AG09319 (cell line): ENCODE measurements around the gene CCDC170.

Experiments used
- DNase-seq: peaks from one replicate; pipeline ENCODE4 v3.0.0-alpha.2; 2010; ENCODE audit warnings: low read depth; ENCODE audit errors: extremely low read depth
- TF ChIP-seq, protein P1 (sequence below): IDR thresholded peaks from 2 replicates; pipeline ENCODE4 v1.5.1; 2011; ENCODE audit warnings: low read depth, mild to moderate bottlenecking, inconsistent platforms, low read length, moderate library complexity

Gene CCDC170

DNA sequence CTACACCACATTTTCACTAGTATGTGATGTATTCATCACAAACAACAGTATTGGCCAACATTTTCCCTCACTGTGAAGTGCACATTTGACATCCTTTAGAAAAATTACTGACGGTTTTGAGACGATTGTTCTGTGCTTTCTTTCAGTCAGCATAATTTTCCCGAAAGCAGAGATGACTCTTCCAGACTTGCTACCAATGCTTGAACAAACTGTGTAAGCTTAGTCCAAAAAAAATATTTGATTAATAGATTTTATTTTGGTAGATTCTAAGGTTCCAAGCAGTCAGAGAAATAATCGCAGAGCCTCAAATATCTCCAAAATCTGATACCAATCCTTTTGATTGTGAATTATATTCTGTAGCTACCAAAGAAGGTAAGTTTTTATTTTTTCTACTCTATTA is 162.6 kb downstream of the CCDC170 start:
- TF ChIP-seq, protein P1, sequence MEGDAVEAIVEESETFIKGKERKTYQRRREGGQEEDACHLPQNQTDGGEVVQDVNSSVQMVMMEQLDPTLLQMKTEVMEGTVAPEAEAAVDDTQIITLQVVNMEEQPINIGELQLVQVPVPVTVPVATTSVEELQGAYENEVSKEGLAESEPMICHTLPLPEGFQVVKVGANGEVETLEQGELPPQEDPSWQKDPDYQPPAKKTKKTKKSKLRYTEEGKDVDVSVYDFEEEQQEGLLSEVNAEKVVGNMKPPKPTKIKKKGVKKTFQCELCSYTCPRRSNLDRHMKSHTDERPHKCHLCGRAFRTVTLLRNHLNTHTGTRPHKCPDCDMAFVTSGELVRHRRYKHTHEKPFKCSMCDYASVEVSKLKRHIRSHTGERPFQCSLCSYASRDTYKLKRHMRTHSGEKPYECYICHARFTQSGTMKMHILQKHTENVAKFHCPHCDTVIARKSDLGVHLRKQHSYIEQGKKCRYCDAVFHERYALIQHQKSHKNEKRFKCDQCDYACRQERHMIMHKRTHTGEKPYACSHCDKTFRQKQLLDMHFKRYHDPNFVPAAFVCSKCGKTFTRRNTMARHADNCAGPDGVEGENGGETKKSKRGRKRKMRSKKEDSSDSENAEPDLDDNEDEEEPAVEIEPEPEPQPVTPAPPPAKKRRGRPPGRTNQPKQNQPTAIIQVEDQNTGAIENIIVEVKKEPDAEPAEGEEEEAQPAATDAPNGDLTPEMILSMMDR, result no peak
- no peak for DNase-seq

DNA sequence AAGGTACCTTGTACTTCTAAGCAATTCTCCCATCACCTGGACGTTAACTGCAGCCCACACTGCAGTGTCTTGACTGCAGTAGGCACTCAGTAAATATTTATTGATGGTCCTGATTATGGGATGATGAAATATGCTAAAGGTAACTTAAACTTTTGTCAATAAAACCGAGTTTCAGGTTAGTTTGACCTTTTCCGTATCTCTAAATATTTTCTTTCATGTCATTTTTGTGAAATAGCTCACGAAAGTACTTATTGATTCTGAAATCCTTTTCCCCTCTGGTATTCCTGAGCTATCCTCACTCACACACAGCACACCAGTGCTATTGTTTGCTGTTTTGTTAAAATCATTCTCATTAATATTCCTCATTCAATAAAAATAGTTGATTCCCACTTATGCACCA is 164.3 kb downstream of the CCDC170 start:
- DNase-seq, result no peak
- TF ChIP-seq, protein P1, result no peak

DNA sequence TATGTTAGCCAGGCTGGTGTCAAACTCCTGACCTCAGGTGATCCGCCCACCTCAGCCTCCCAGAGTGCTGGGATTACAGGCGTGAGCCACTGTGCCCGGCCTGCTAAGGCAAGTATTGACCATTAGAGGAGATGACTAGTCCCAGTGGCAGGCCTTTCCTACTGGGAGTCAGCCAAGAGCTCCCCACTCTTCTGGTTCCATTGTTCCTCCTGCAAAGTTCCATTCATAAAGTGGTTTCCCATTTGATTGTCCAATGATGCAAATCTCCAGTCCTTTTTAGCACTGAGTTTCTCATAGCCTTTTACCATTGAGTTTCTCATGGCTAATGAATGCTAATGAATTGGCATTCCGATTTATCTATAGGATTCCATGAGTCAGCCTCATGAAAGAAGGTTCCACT is 165.4 kb downstream of the CCDC170 start:
- TF ChIP-seq, protein P1, result no peak
- no peak for DNase-seq

DNA sequence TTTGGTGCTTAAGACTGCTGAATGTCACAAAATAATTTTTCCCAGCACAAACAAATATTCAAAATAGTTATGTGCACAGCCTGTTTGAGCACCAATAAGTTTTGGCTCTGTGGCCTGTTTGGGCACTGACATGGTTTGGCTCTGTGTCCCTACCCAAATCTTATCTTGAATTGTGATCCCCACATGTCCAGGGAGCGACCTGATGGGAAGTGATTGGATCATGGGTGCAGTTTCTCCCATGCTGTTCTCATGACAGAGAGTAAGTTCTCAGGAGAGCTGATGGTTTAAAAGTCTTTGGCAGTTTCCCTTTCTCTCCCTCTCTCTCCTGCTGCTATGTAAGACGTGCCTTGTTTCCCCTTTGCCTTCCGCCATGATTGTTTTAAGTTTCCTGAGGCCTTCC is 167.7 kb downstream of the CCDC170 start:
- TF ChIP-seq, protein P1, result no peak
- no peak for DNase-seq

DNA sequence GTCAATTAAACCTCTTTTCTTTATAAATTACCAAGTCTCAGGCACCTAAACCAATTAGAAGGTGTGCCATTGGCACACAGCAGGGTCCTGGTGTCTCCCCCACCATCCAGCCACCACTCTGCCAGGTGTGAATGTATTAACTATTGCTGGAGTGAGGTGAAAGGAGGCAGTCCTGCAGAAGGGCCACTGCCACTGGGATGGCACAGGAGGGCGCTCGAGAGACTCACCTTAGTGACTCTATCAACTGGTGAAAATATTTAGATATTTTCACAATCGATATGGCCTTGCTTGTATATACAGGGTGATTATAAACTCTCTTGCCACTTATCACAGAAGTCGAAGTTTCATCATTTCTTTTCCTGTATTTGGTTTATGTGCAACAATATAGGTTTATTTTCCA is 168.1 kb downstream of the CCDC170 start:
- TF ChIP-seq, protein P1, result no peak; the same call in 1 of the 2 replicates
- DNase-seq, result no peak

DNA sequence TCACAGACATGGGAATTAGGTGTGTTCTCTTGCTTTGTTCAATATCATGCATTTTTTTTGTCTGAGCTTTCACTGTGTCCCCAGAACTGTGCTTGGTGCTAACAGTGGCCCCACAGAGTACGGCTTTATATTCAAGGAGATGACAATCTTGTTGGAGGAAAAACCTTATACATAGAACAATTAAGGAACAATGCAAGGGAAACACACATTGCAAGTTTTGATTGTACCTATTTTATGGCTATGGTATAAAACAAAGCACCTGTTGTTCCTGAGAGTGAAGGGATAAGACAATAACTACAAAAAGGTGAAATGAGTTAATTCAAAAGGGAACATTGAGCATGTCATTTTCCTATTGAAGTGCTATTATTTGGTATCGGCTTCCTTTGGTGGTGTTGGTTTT is 169.7 kb downstream of the CCDC170 start:
- TF ChIP-seq, protein P1, result no peak
- no peak for DNase-seq

DNA sequence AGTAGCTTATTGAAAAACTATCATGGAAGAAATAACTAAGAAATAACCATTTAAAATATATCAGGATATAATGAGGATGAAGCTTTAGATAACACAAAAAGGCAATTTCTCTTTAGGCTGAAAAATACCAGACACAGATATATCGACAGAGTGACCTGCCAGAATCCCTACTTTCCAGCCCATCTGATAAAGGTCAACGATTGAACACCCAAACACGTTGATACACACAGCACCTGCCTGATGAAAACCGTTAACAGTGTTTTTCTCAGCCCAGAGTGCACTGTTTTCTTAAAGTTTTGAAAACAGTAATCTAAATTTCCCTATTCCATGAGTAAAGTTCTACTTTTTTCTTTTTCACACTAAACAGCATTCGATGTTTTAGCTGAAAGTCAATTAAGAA is 170.6 kb downstream of the CCDC170 start:
- TF ChIP-seq, protein P1, result no peak
- no peak for DNase-seq
